Hippocampal formation (tissue), 2 donors: ENCODE measurements around the gene CLASP2.
"Not testable (repeated sequence)": the region's sequence is repeated elsewhere in the genome, so short reads cannot be mapped to it uniquely, and the experiment has no call there.

Experiments used
- DNase-seq, 2 donors: peaks; one replicate each; lab custom pipeline; 2025; lab: John Stamatoyannopoulos, UW

CLASP2 gene

DNA sequence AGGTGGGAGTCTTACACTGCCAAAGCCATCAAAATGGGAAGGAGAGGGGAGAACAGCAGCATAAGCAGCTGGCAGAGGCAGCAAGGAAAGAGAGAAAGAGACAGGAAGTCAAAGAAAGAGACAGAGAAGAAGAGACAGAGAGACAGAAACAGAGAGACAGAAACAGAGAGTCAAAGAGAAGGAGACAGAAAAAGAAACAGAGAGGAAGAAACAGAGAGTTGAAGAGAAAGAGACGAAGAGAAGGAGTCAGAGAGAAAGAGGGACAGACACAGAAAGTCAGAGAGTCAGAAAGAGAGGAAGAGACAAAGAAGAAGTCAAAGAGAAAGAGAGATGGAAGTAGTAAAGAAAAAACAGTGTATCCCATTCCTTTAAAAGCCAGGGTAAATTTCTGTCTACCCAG, 266.1 kb downstream of the CLASP2 start:
- not testable (repeated sequence) for DNase-seq

- DNase-seq = no peak
These were observed 270.1 kb downstream of the CLASP2 start for GRCh38 chr3:33447958-33448357.

GRCh38 chr3:33447256-33447625, 270.8 kb downstream of the CLASP2 start:
- not testable (repeated sequence) for DNase-seq
